Liver (tissue), 9 donors: Measurements from ENCODE around the gene SLC28A2. TPM values are rescaled to one million over a fixed set of nuclear protein-coding genes. Genes with fewer than 3 reads are reported as not detected.

Experiments
- DNase-seq: peaks from one replicate; pipeline ENCODE4 v3.0.0-alpha.2; 2017; ENCODE audit warnings: low spot score
- H3K27ac ChIP-seq, 2 donors: one replicate each; pipeline ENCODE4 v1.7.0; 2013; ENCODE audit warnings: inconsistent platforms in 2 of 2, low read length in 2 of 2, control low read depth in 1 of 2, low read depth in 1 of 2, mild to moderate bottlenecking in 1 of 2
- H3K27me3 ChIP-seq, 4 donors: one replicate each; pipeline versions ENCODE4 v1.6.1 to v1.7.0; 2013; ENCODE audit warnings: low read length in 3 of 4, inconsistent platforms in 1 of 4, mild to moderate bottlenecking in 1 of 4, moderate library complexity in 1 of 4; ENCODE audit not compliant: control insufficient read depth in 4 of 4, insufficient read depth in 4 of 4
- H3K36me3 ChIP-seq, 4 donors: one replicate each; pipeline versions ENCODE4 v1.6.1 to v1.7.0; 2013; ENCODE audit warnings: low read length in 3 of 4, mild to moderate bottlenecking in 3 of 4, low read depth in 1 of 4, moderate library complexity in 1 of 4; ENCODE audit not compliant: control insufficient read depth in 4 of 4, insufficient read depth in 3 of 4
- H3K4me1 ChIP-seq, 4 donors: one replicate each; pipeline versions ENCODE4 v1.6.1 to v1.7.0; 2013; ENCODE audit warnings: low read length in 3 of 4, mild to moderate bottlenecking in 3 of 4, moderate library complexity in 1 of 4; ENCODE audit not compliant: control insufficient read depth in 4 of 4, insufficient read depth in 4 of 4
- H3K4me3 ChIP-seq, 3 donors: one replicate each; pipeline versions ENCODE4 v1.6.1 to v1.7.0; 2013; ENCODE audit warnings: low read length in 3 of 3, control low read depth in 1 of 3, low read depth in 1 of 3, mild to moderate bottlenecking in 1 of 3
- H3K9ac ChIP-seq, 2 donors: one replicate each; pipeline ENCODE4 v1.7.0; 2013; ENCODE audit warnings: low read length in 2 of 2, mild to moderate bottlenecking in 2 of 2, moderate library complexity in 2 of 2, control low read depth in 1 of 2, low read depth in 1 of 2
- H3K9me3 ChIP-seq, 4 donors: one replicate each; pipeline versions ENCODE4 v1.6.1 to v1.7.0; 2013; ENCODE audit warnings: low read length in 3 of 4; ENCODE audit not compliant: control insufficient read depth in 4 of 4
- ATF3 ChIP-seq: IDR thresholded peaks from 2 replicates; pipeline ENCODE4 v1.6.1; 2016; ENCODE audit warnings: antibody characterized with exemption
- EGR1 ChIP-seq, 2 donors: IDR thresholded peaks; 2 replicates each; pipeline ENCODE4 v1.6.1; 2016 to 2018; ENCODE audit warnings: antibody characterized with exemption in 2 of 2, low read depth in 2 of 2
- FOXA2 ChIP-seq: IDR thresholded peaks from 2 replicates; pipeline ENCODE4 v1.6.1; 2016; ENCODE audit warnings: antibody characterized with exemption
- GABPA ChIP-seq, 2 donors: IDR thresholded peaks in 1 of 2; conservative IDR thresholded peaks in 1 of 2; 2 replicates each; pipeline ENCODE4 v1.6.1; 2016; ENCODE audit warnings: antibody characterized with exemption in 2 of 2, mild to moderate bottlenecking in 1 of 2, moderate library complexity in 1 of 2
- HNF4A ChIP-seq, 2 donors: conservative IDR thresholded peaks; 2 replicates each; pipeline ENCODE4 v1.6.1; 2016; ENCODE audit warnings: antibody characterized with exemption in 2 of 2, mild to moderate bottlenecking in 2 of 2
- JUND ChIP-seq, 2 donors: IDR thresholded peaks; 2 replicates each; pipeline ENCODE4 v1.6.1; 2016; ENCODE audit warnings: antibody characterized with exemption in 2 of 2
- NR2F2 ChIP-seq: IDR thresholded peaks from 2 replicates; pipeline ENCODE4 v1.6.1; 2016; ENCODE audit warnings: antibody characterized with exemption
- RAD21 ChIP-seq, 2 donors: IDR thresholded peaks; 2 replicates each; pipeline ENCODE4 v1.6.1; 2016; ENCODE audit warnings: antibody characterized with exemption in 2 of 2, mild to moderate bottlenecking in 2 of 2
- REST ChIP-seq: IDR thresholded peaks from 2 replicates; pipeline ENCODE4 v1.6.1; 2016; ENCODE audit warnings: antibody characterized with exemption, mild to moderate bottlenecking
- RXRA ChIP-seq, 2 donors: IDR thresholded peaks; 2 replicates each; pipeline ENCODE4 v1.6.1; 2017 to 2018; ENCODE audit warnings: antibody characterized with exemption in 2 of 2, mild to moderate bottlenecking in 1 of 2
- SP1 ChIP-seq: IDR thresholded peaks from 2 replicates; pipeline ENCODE4 v1.6.1; 2018; ENCODE audit warnings: antibody characterized with exemption, mild to moderate bottlenecking
- TAF1 ChIP-seq: conservative IDR thresholded peaks from 2 replicates; pipeline ENCODE4 v1.6.1; 2016; ENCODE audit warnings: antibody characterized with exemption, mild to moderate bottlenecking
- YY1 ChIP-seq: IDR thresholded peaks from 2 replicates; pipeline ENCODE4 v1.6.1; 2016; ENCODE audit warnings: antibody characterized with exemption, mild to moderate bottlenecking
- WGBS: extraction: QIAGEN DNeasy Blood & Tissue Kit; methylation state at CpG from one replicate; pipeline ENCODE4 v1.1.7; 2013; 5-methylcytosine and 5-hydroxymethylcytosine counted together
- polyA plus RNA-seq, 2 donors: library from polyadenylated mRNA; stranded (reverse) in 1 of 2; unstranded in 1 of 2; fragments of 200-250 nt in 1 of 2; fragments of >200 nt in 1 of 2; fragmentation: Nextera tagmentation in 1 of 2; extraction: Ambion mirVana in 1 of 2; gene quantifications; one replicate each; pipeline versions ENCODE4 v1.2.1 to v1.2.3, GENCODE V29; 2013 to 2015
- total RNA-seq, 2 donors: library from RNA; depleted of rRNA; stranded (reverse); fragments of >200 nt; gene quantifications; one replicate each; pipeline ENCODE4 v1.2.3, GENCODE V29; 2014
- TF ChIP-seq, protein P1 (sequence below): fragments of 150-350 bp; IDR thresholded peaks from 2 replicates; pipeline ENCODE4 v1.5.1; 2017; ENCODE audit warnings: improper control_type of control experiment, low read depth, low read length; ENCODE audit not compliant: missing input control
- TF ChIP-seq, protein P2 (sequence below): IDR thresholded peaks from 2 replicates; pipeline ENCODE4 v1.6.1; 2016; ENCODE audit warnings: antibody characterized with exemption
- TF ChIP-seq, protein P3 (sequence below): IDR thresholded peaks from 2 replicates; pipeline ENCODE4 v1.6.1; 2016; ENCODE audit warnings: antibody characterized with exemption
- donor health status: healthy.
- donor health status: healthy.
- donor health status: healthy.
- donor health status: healthy.
- donor health status: healthy.

SLC28A2 gene
- total and polyA plus RNA-seq, 4 donors: under 0.01 to 0.19 (median 0.02) TPM; not detected in 1

- H3K4me3 ChIP-seq: no peak overlapping the region
- H3K9me3 ChIP-seq: no peaks in the 10 kb centered on the region
- no peaks in the 10 kb centered on the region for H3K36me3 ChIP-seq
- H3K4me1 ChIP-seq: peaks cover 3 to 34% (median 17%) of the 10 kb centered on the region in 4 donors
- no peaks in the 10 kb centered on the region for H3K27me3 ChIP-seq
- no peak overlapping the region for H3K9ac ChIP-seq
- no peak for DNase-seq
- H3K27ac ChIP-seq: peak overlapping the region; percentile 74 to 76
- TF ChIP-seq, protein P1, sequence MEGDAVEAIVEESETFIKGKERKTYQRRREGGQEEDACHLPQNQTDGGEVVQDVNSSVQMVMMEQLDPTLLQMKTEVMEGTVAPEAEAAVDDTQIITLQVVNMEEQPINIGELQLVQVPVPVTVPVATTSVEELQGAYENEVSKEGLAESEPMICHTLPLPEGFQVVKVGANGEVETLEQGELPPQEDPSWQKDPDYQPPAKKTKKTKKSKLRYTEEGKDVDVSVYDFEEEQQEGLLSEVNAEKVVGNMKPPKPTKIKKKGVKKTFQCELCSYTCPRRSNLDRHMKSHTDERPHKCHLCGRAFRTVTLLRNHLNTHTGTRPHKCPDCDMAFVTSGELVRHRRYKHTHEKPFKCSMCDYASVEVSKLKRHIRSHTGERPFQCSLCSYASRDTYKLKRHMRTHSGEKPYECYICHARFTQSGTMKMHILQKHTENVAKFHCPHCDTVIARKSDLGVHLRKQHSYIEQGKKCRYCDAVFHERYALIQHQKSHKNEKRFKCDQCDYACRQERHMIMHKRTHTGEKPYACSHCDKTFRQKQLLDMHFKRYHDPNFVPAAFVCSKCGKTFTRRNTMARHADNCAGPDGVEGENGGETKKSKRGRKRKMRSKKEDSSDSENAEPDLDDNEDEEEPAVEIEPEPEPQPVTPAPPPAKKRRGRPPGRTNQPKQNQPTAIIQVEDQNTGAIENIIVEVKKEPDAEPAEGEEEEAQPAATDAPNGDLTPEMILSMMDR: no peak
- peak in 1 of 2 donors; percentile 40 for TF ChIP-seq JUND (IDR thresholded peaks at IDR 0.05)
- peak; percentile 55 for TF ChIP-seq NR2F2
- TF ChIP-seq, protein P2, sequence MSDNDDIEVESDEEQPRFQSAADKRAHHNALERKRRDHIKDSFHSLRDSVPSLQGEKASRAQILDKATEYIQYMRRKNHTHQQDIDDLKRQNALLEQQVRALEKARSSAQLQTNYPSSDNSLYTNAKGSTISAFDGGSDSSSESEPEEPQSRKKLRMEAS: peak; percentile 76
- TF ChIP-seq FOXA2: no peak
- TF ChIP-seq REST: no peak
- peak in 1 of 2 donors; percentile 22 for TF ChIP-seq GABPA (IDR thresholded peaks at IDR 0.05 in 1 of 2, conservative IDR thresholded peaks at IDR 0.05 in 1 of 2)
- TF ChIP-seq HNF4A (conservative IDR thresholded peaks at IDR 0.05): peak; percentile 35 to 64
- TF ChIP-seq YY1: peak; percentile 18
- peak; percentile 26 to 45 for TF ChIP-seq RXRA (IDR thresholded peaks at IDR 0.05)
- TF ChIP-seq, protein P3, sequence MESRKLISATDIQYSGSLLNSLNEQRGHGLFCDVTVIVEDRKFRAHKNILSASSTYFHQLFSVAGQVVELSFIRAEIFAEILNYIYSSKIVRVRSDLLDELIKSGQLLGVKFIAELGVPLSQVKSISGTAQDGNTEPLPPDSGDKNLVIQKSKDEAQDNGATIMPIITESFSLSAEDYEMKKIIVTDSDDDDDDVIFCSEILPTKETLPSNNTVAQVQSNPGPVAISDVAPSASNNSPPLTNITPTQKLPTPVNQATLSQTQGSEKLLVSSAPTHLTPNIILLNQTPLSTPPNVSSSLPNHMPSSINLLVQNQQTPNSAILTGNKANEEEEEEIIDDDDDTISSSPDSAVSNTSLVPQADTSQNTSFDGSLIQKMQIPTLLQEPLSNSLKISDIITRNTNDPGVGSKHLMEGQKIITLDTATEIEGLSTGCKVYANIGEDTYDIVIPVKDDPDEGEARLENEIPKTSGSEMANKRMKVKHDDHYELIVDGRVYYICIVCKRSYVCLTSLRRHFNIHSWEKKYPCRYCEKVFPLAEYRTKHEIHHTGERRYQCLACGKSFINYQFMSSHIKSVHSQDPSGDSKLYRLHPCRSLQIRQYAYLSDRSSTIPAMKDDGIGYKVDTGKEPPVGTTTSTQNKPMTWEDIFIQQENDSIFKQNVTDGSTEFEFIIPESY: peak; percentile 24
- TF ChIP-seq SP1: peak; percentile 65
- peak; percentile 5 for TF ChIP-seq ATF3
- 19% methylated on average over 4 of the region's 4 CpGs for WGBS
These were observed 48.9 kb upstream of the SLC28A2 start for GRCh38 chr15:45203182-45203581.

DNA sequence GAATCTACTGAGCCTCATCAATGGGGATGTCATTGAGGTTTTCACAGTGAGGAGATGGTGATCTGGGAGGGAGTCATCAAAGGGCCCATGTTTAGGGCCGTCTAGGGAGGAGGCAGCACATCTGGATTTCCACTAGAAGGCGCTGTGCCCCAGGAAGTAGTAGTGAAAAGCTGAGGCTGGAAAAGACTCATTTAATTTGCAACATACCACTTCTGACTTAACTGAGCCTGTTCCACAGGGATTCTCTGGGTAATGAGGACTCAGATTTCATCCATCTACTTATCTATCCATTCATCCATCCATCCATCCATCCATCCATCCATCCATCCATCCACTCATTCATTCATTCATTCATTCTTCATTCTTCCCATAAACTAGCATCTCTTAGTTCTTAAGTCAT is 46.8 kb upstream of the SLC28A2 start:
- H3K9ac ChIP-seq: no peak overlapping the region
- peaks cover 3 to 27% (median 9%) of the 10 kb centered on the region in 4 donors for H3K4me1 ChIP-seq
- WGBS: 2% methylated on average over 2 of the region's 2 CpGs
- H3K4me3 ChIP-seq: no peak overlapping the region
- DNase-seq: peak; percentile 62
- no peak overlapping the region for H3K27ac ChIP-seq
- no peaks in the 10 kb centered on the region for H3K27me3 ChIP-seq
- no peaks in the 10 kb centered on the region for H3K9me3 ChIP-seq
- TF ChIP-seq, protein P1: peak; percentile 84
- TF ChIP-seq JUND (IDR thresholded peaks at IDR 0.05) (no peak), NR2F2 (no peak), TAF1 (no peak), EGR1 (IDR thresholded peaks at IDR 0.05; ENCODE audit: low read depth in 2 of 2) (no peak), RAD21 (IDR thresholded peaks at IDR 0.05) (peak; percentile 90 to 95)
- TF ChIP-seq, protein P2: no peak
- H3K36me3 ChIP-seq: no peaks in the 10 kb centered on the region
